Endothelial cell of umbilical vein (primary cell): ENCODE measurements around the gene MACROD2. TPM values are rescaled to one million over a fixed set of nuclear protein-coding genes. Genes with fewer than 3 reads are reported as not detected.

Experiments used
- BruUV-seq: library from RNA; stranded (reverse); fragments of 400-500 nt; replicated peaks from 2 replicates; lab custom pipeline; 2021; lab: Mats Ljungman, UMichigan
- CTCF ChIA-PET: fragments of 300-600, 350-600 bp; sonication (Branson Sonifier 250); formaldehyde crosslinking; loops from one replicate; lab custom pipeline; 2021; ENCODE audit warnings: antibody characterized with exemption, inconsistent platforms; lab: Charles Lee
- POLR2A ChIA-PET: fragments of 300-600, 350-600 bp; sonication (Branson Sonifier 250); formaldehyde crosslinking; loops from one replicate; lab custom pipeline; 2021; ENCODE audit warnings: antibody characterized with exemption, inconsistent platforms; lab: Charles Lee
- DNase-seq: peaks from one replicate; pipeline ENCODE4 v3.0.0-alpha.2; 2011; ENCODE audit warnings: low read depth, low spot score
- FAIRE-seq: peaks from 2 replicates; lab custom pipeline; 2011; peaks lifted over from hg19 to GRCh38; lab: Jason Lieb, UNC
- H2AFZ ChIP-seq: 2 replicates; pipeline ENCODE4 v1.6.0; 2012; ENCODE audit warnings: low read depth, low read length, control low read depth, inconsistent platforms
- H3K27ac ChIP-seq: 2 replicates; pipeline ENCODE4 v1.5.1; 2011; ENCODE audit warnings: low read depth, mild to moderate bottlenecking, control low read depth, low read length, moderate library complexity; ENCODE audit not compliant: insufficient read depth
- H3K27me3 ChIP-seq, 2 experiments: 2 replicates each; pipeline versions ENCODE4 v1.6.0 to v1.6.1; 2011; ENCODE audit warnings: low read length in 2 of 2, mixed read lengths in 1 of 2; ENCODE audit not compliant: control insufficient read depth in 2 of 2, insufficient read depth in 2 of 2
- H3K36me3 ChIP-seq, 2 experiments: 2 replicates in 1 of 2; 3 replicates in 1 of 2; pipeline ENCODE4 v1.5.1; 2011; ENCODE audit warnings: low read length in 2 of 2, mild to moderate bottlenecking in 1 of 2, moderate library complexity in 1 of 2; ENCODE audit not compliant: control insufficient read depth in 2 of 2, insufficient read depth in 2 of 2; ENCODE audit errors: extremely low read depth in 1 of 2
- H3K4me1 ChIP-seq: 3 replicates; pipeline ENCODE4 v1.5.1; 2011; ENCODE audit warnings: mild to moderate bottlenecking, low read length; ENCODE audit not compliant: control insufficient read depth, insufficient read depth; ENCODE audit errors: extremely low read depth
- H3K4me2 ChIP-seq: 2 replicates; pipeline ENCODE4 v1.6.1; 2011; ENCODE audit warnings: low read length, control low read depth, mixed read lengths; ENCODE audit not compliant: insufficient read depth
- H3K4me3 ChIP-seq, 3 experiments: fragments of 200-600 bp in 1 of 3; sonication (generic), shearing (Covaris generic) in 1 of 3; replicated peaks in 1 of 3; 2 replicates each; pipeline ENCODE4 v1.5.1; 2011 to 2016; ENCODE audit warnings: control low read depth in 3 of 3, low read length in 3 of 3, mild to moderate bottlenecking in 2 of 3, inconsistent platforms in 1 of 3, low read depth in 1 of 3, moderate library complexity in 1 of 3; ENCODE audit not compliant: insufficient read depth in 1 of 3
- H3K79me2 ChIP-seq: 2 replicates; pipeline ENCODE4 v1.6.0; 2012; ENCODE audit warnings: low read length, inconsistent platforms; ENCODE audit not compliant: control insufficient read depth, insufficient read depth
- H3K9ac ChIP-seq: replicated peaks from 2 replicates; pipeline ENCODE3; 2011; ENCODE audit warnings: low read length, control low read depth; ENCODE audit not compliant: insufficient read depth; ENCODE audit errors: extremely low read depth
- H3K9me1 ChIP-seq: replicated peaks from 3 replicates; pipeline ENCODE4 v1.6.0; 2011; ENCODE audit warnings: mild to moderate bottlenecking, low read length; ENCODE audit not compliant: control insufficient read depth, insufficient read depth; ENCODE audit errors: extremely low read depth
- H3K9me3 ChIP-seq: replicated peaks from 2 replicates; pipeline ENCODE4 v1.5.1; 2012; ENCODE audit warnings: low read length, inconsistent platforms; ENCODE audit not compliant: control insufficient read depth, insufficient read depth
- H4K20me1 ChIP-seq: replicated peaks from 2 replicates; pipeline ENCODE3; 2011; ENCODE audit warnings: mild to moderate bottlenecking, low read length; ENCODE audit not compliant: control insufficient read depth, insufficient read depth; ENCODE audit errors: extremely low read depth
- EZH2 ChIP-seq: IDR thresholded peaks from 2 replicates; pipeline ENCODE4 v1.6.1; 2012; ENCODE audit warnings: borderline replicate concordance, low read depth, mild to moderate bottlenecking, moderate library complexity, low read length, inconsistent platforms; ENCODE audit not compliant: severe bottlenecking
- FOS ChIP-seq: IDR thresholded peaks from 2 replicates; pipeline ENCODE4 v1.6.1; 2011; ENCODE audit warnings: mild to moderate bottlenecking, low read length, moderate library complexity, borderline replicate concordance; ENCODE audit not compliant: insufficient read depth
- GATA2 ChIP-seq: IDR thresholded peaks from 2 replicates; pipeline ENCODE4 v1.7.0; 2011; ENCODE audit warnings: low read depth, mild to moderate bottlenecking, moderate library complexity, mixed read lengths, low read length; ENCODE audit not compliant: insufficient read length, insufficient read depth
- JUN ChIP-seq: IDR thresholded peaks from 2 replicates; pipeline ENCODE4 v1.6.1; 2011; ENCODE audit warnings: borderline replicate concordance, low read depth; ENCODE audit not compliant: insufficient read length, insufficient read depth
- MYC ChIP-seq: IDR thresholded peaks from one replicate; pipeline ENCODE4 v1.6.1; 2011; ENCODE audit warnings: mild to moderate bottlenecking, low read depth, low read length
- POLR2A ChIP-seq: IDR thresholded peaks from 2 replicates; pipeline ENCODE4 v1.6.1; 2012; ENCODE audit warnings: low read depth, mild to moderate bottlenecking, control low read depth, low read length
- POLR2AphosphoS5 ChIP-seq: IDR thresholded peaks from 2 replicates; pipeline ENCODE4 v1.6.1; 2012; ENCODE audit warnings: low read depth, mild to moderate bottlenecking, control low read depth, low read length, moderate library complexity; ENCODE audit not compliant: insufficient read depth
- dilution Hi-C: fragments of 300-500 bp; cut with MboI; formaldehyde crosslinking; loops from one replicate; pipeline ENCODE4 v1.15.0; 2019; ENCODE audit warnings: low sequenced_read_pairs; ENCODE audit not compliant: extremely low pct_ligation_motif_present
- intact Hi-C: fragments of 100-400 bp; cut with micrococcal nuclease; formaldehyde crosslinking; loops from one replicate; pipeline ENCODE4 v1.10.0; 2022
- polyA plus RNA-seq, 4 experiments: library from polyadenylated mRNA; depleted of rRNA in 3 of 4; stranded (reverse) in 3 of 4; unstranded in 1 of 4; fragments of >200 nt; gene quantifications; 2 replicates each; pipeline versions ENCODE4 v1.2.1 to v1.2.3, GENCODE V29; 2011 to 2012; ENCODE audit warnings: missing spikeins in 1 of 4
- total RNA-seq: library from RNA; stranded (reverse); gene quantifications from 2 replicates; pipeline ENCODE4 v1.2.3, GENCODE V29; 2021
- TF ChIP-seq, protein P1 (sequence below), 2 donors: IDR thresholded peaks; 1 replicate in 1 of 2; 2 replicates in 1 of 2; pipeline ENCODE4 v1.5.1; 2011; ENCODE audit warnings: low read length in 2 of 2, mild to moderate bottlenecking in 2 of 2, moderate library complexity in 2 of 2, control low read depth in 1 of 2, inconsistent platforms in 1 of 2, low read depth in 1 of 2; ENCODE audit not compliant: insufficient read depth in 1 of 2; ENCODE audit errors: extremely low read depth in 1 of 2

The MACROD2 gene
- total and polyA plus RNA-seq, 2 donors (not counting 3 experiments of a cell fraction or from before 2014, with no cell fraction given): 0.11 to 0.73 TPM

GRCh38 chr20:15091421-15092037, 1096.2 kb downstream of the MACROD2 start:
- Histone ChIP-seq H3K79me2 (no peaks in the 10 kb centered on the region), H3K4me1 (no peaks in the 10 kb centered on the region), H3K27me3 (no peaks in the 10 kb centered on the region), H3K27ac (no peak overlapping the region), H3K9ac (no peak overlapping the region), H2AFZ (no peak overlapping the region), H3K36me3 (no peaks in the 10 kb centered on the region), H3K4me2 (no peak overlapping the region), H3K9me1 (no peaks in the 10 kb centered on the region), H3K4me3 (no peak overlapping the region), H4K20me1 (no peaks in the 10 kb centered on the region), H3K9me3 (no peaks in the 10 kb centered on the region)
- intact Hi-C loops (no loop called here), dilution Hi-C loops (no loop called here)
- POLR2A ChIA-PET: no interaction called here
- no peak for FAIRE-seq
- CTCF ChIA-PET: interaction anchor here (0.8 to 1.0 kb wide), 2 partner anchors 11 to 34 kb away, joined by 3 read pairs; no protein-coding TSS in a partner anchor
- TF ChIP-seq, protein P1, sequence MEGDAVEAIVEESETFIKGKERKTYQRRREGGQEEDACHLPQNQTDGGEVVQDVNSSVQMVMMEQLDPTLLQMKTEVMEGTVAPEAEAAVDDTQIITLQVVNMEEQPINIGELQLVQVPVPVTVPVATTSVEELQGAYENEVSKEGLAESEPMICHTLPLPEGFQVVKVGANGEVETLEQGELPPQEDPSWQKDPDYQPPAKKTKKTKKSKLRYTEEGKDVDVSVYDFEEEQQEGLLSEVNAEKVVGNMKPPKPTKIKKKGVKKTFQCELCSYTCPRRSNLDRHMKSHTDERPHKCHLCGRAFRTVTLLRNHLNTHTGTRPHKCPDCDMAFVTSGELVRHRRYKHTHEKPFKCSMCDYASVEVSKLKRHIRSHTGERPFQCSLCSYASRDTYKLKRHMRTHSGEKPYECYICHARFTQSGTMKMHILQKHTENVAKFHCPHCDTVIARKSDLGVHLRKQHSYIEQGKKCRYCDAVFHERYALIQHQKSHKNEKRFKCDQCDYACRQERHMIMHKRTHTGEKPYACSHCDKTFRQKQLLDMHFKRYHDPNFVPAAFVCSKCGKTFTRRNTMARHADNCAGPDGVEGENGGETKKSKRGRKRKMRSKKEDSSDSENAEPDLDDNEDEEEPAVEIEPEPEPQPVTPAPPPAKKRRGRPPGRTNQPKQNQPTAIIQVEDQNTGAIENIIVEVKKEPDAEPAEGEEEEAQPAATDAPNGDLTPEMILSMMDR (IDR thresholded peaks at IDR 0.05; ENCODE audit: extremely low read depth in 1 of 2, insufficient read depth in 1 of 2, low read depth in 1 of 2, low read length in 2 of 2): no peak
- TF ChIP-seq POLR2AphosphoS5 (no peak), MYC (no peak), JUN (no peak), GATA2 (no peak), POLR2A (no peak), EZH2 (no peak), FOS (no peak)
- no peak for DNase-seq
- no TSS peak for BruUV-seq
